Ovary (tissue), 9 donors: Measurements from ENCODE around the gene GABBR2. TPM values are rescaled to one million over a fixed set of nuclear protein-coding genes. Genes with fewer than 3 reads are reported as not detected.

Experiments
- DNase-seq, 5 donors: peaks; one replicate each; pipeline ENCODE4 v3.0.0-alpha.2; 2019 to 2020
- H3K27ac ChIP-seq, 2 donors: fragments of 200-600 bp; one replicate each; pipeline versions ENCODE4 v1.5.1 to v1.8.0; 2019 to 2022
- H3K27me3 ChIP-seq: fragments of 200-600 bp; one replicate; pipeline ENCODE4 v1.8.0; 2022
- H3K36me3 ChIP-seq: fragments of 200-600 bp; sonication (generic); one replicate; pipeline ENCODE4 v1.5.1; 2019
- H3K4me1 ChIP-seq: one replicate; pipeline ENCODE4 v1.8.1; 2013; ENCODE audit warnings: mild to moderate bottlenecking, moderate library complexity; ENCODE audit not compliant: insufficient read depth
- H3K4me3 ChIP-seq: fragments of 200-600 bp; sonication (generic); one replicate; pipeline ENCODE4 v1.5.1; 2017
- H3K9me3 ChIP-seq, 2 donors: fragments of 200-600 bp in 1 of 2; sonication (generic) in 1 of 2; one replicate each; pipeline versions ENCODE4 v1.5.1 to v1.8.1; 2013 to 2019; ENCODE audit warnings: mild to moderate bottlenecking in 1 of 2, moderate library complexity in 1 of 2
- CTCF ChIP-seq, 3 donors: fragments of 450-650 bp in 2 of 3; fragments of 200-600 bp in 1 of 3; IDR thresholded peaks; one replicate each; pipeline versions ENCODE4 v1.5.1 to v1.8.0; 2016 to 2022; ENCODE audit warnings: antibody characterized with exemption in 3 of 3, mild to moderate bottlenecking in 1 of 3
- EP300 ChIP-seq: sonication (generic); formaldehyde crosslinking; IDR thresholded peaks from one replicate; pipeline ENCODE4 v1.6.1; 2017; ENCODE audit warnings: antibody characterized with exemption
- POLR2A ChIP-seq: fragments of 450-650 bp; IDR thresholded peaks from one replicate; pipeline ENCODE4 v1.6.1; 2017; ENCODE audit warnings: antibody characterized with exemption, mild to moderate bottlenecking, moderate library complexity
- WGBS, 3 donors: extraction: QIAGEN DNeasy Blood & Tissue Kit in 1 of 3; methylation state at CpG; one replicate each; pipeline versions ENCODE4 v1.1.5 to v1.1.7; 2013 to 2017; 5-methylcytosine and 5-hydroxymethylcytosine counted together
- intact Hi-C, 4 donors: fragments of 100-400 bp; cut with DNase I; formaldehyde crosslinking; loops; one replicate each; pipeline versions ENCODE4 v1.11.0 to v1.15.1; 2022 to 2023
- polyA plus RNA-seq, 2 donors: library from polyadenylated mRNA; stranded (reverse); fragments of 200-250 nt in 1 of 2; fragments of 350-450 nt in 1 of 2; fragmentation: Illumina TruSeq in 1 of 2; extraction: RNeasy Lipid Tissue Mini Kit (QIAGEN cat#74804) in 1 of 2; gene quantifications; one replicate each; pipeline ENCODE4 v1.2.3, GENCODE V29; 2013 to 2014
- total RNA-seq, 7 donors: library from RNA; depleted of rRNA in 2 of 7; stranded (reverse); fragments of >200 nt in 2 of 7; fragmentation: NEBNext Ultra II Directional in 3 of 7; extraction: Animal tissue kit (Norgen Biotek cat#: 25700) in 3 of 7; gene quantifications; one replicate each; pipeline versions ENCODE4 v1.1.0 to v1.2.4, GENCODE V29; 2016 to 2023
- donor health status: DM: no; HTN: no; CAD: no; lungs with moderate emphysema.
- donor health status: DM: no; HTN: no; CAD: no.
- donor health status: Bipolar disorder and iron deficiency.
- donor health status: DM: yes; HTN: yes; CAD: no.
- donor health status: DM: no; HTN: no; CAD: no.
- donor health status: DM: yes; HTN: yes; CAD: no.

Gene GABBR2
- total and polyA plus RNA-seq, 9 donors: 0.05 to 0.30 (median 0.22) TPM; not detected in 6

GRCh38 chr9:98315551-98316060, 393.1 kb downstream of the GABBR2 start:
- WGBS, 3 donors: 9 to 25% (median 21%) methylated on average over 8 to 9 of the region's 9 CpGs
- peak in 4 of 5 donors; percentile 33 to 52 (median 36) for DNase-seq
- intact Hi-C loops: loop anchor here in 1 of 4 donors (10.0 kb wide), 1 partner anchor 459 kb away; no protein-coding TSS in a partner anchor

GRCh38 chr9:98315067-98315453, 393.7 kb downstream of the GABBR2 start:
- no peak for DNase-seq
- TF ChIP-seq EP300: no peak
- no peak for TF ChIP-seq CTCF (IDR thresholded peaks at IDR 0.05)
- TF ChIP-seq POLR2A: no peak

More at GRCh38 chr9:98315551-98316060, 393.1 kb downstream of the GABBR2 start:
- Histone ChIP-seq H3K27me3 (no peaks in the 10 kb centered on the region), H3K4me1 (no peaks in the 10 kb centered on the region), H3K27ac (no peak overlapping the region), H3K36me3 (no peaks in the 10 kb centered on the region), H3K4me3 (no peak overlapping the region), H3K9me3 (no peaks in the 10 kb centered on the region)
- TF ChIP-seq EP300 (no peak), POLR2A (no peak), CTCF (IDR thresholded peaks at IDR 0.05) (no peak)

GRCh38 chr9:98314381-98315066, 394.2 kb downstream of the GABBR2 start:
- no peak for DNase-seq
- TF ChIP-seq CTCF (IDR thresholded peaks at IDR 0.05) (no peak), POLR2A (no peak), EP300 (no peak)
- Histone ChIP-seq H3K4me1 (no peaks in the 10 kb centered on the region), H3K9me3 (no peaks in the 10 kb centered on the region), H3K36me3 (no peaks in the 10 kb centered on the region), H3K27me3 (no peaks in the 10 kb centered on the region), H3K4me3 (no peak overlapping the region), H3K27ac (no peak overlapping the region)
- intact Hi-C loops: loop anchor here in 1 of 4 donors (10.0 kb wide), 1 partner anchor 460 kb away; no protein-coding TSS in a partner anchor
- 50 to 62% (median 59%) methylated on average over 6 of the region's 6 CpGs for WGBS, 3 donors

More at GRCh38 chr9:98315067-98315453, 393.7 kb downstream of the GABBR2 start:
- no peaks in the 10 kb centered on the region for H3K4me1 ChIP-seq
- no peak overlapping the region for H3K4me3 ChIP-seq
- no peaks in the 10 kb centered on the region for H3K27me3 ChIP-seq
- no peaks in the 10 kb centered on the region for H3K9me3 ChIP-seq
- intact Hi-C loops: loop anchor here in 1 of 4 donors (10.0 kb wide), 1 partner anchor 460 kb away; no protein-coding TSS in a partner anchor
- 62 to 77% (median 69%) methylated on average over 7 of the region's 7 CpGs for WGBS, 3 donors
- no peak overlapping the region for H3K27ac ChIP-seq
- no peaks in the 10 kb centered on the region for H3K36me3 ChIP-seq

- Histone ChIP-seq H3K27ac (no peak overlapping the region), H3K9me3 (no peaks in the 10 kb centered on the region), H3K4me1 (no peaks in the 10 kb centered on the region), H3K4me3 (no peak overlapping the region), H3K36me3 (no peaks in the 10 kb centered on the region), H3K27me3 (no peaks in the 10 kb centered on the region)
- intact Hi-C loops: loop anchor here in 1 of 4 donors (10.0 kb wide), 1 partner anchor 462 kb away; no protein-coding TSS in a partner anchor
- DNase-seq: no peak
- TF ChIP-seq CTCF (IDR thresholded peaks at IDR 0.05) (no peak), POLR2A (no peak), EP300 (no peak)
- 88 to 95% (median 91%) methylated on average over 3 of the region's 3 CpGs for WGBS, 3 donors
These were observed 396.4 kb downstream of the GABBR2 start for GRCh38 chr9:98312365-98312764.
